ENCODE data around the gene NIF3L1. TPM values are rescaled to one million over a fixed set of nuclear protein-coding genes. Genes with fewer than 3 reads are reported as not detected.

NIF3L1 gene
- 25.1 TPM for polyA plus RNA-seq (2013, experiment 1 of 2; ENCODE audit: insufficient read length)
- polyA plus RNA-seq (2013, experiment 2 of 2; ENCODE audit: insufficient read length): 25.1 TPM

DNA sequence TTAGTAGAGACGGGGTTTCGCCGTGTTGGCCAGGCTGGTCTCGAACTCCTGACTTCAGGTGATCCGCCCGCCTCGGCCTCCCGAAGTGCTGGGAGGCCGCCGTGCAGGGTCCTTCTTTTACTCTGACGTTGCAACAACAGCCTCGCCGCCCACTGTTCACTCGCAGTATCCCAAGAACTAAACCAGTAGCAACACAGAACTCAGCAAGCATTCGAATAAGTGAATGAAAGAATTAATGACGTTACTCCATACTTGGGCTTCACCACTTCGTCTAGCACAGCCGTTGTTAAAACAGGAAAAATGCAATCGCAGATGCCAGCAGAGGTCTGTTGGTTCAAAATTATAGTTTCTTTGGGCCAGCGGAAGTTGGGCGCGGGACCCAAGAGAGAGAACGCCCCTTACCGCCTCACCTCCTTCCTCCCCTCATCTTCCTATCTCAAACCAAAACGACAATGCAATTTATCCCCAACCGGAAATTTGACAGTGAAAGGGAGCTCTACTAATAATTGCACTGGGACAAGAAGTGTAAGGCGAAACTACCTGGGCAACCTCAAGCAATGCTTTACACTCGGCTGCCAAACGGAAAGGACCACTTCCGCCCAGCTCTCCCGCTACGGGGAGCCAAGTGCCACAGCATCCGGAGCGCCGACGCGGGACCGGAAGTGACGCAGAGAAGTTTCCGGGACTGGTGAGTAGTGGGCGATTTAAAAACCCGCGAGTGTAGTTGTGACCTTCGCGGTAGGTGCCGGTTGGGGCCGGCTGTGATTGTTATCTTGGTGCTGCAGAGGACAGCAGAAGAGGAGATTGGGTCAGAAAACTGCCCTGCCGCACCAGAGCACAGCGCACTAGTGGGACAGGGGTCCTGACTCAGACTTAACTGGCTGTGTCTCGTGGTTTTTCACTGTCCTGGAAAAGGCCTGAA is at the start of gene NIF3L1, which contains the start of gene PPIL3:
Gene NIF3L1 (plus strand): TSS at position 668 of the 922 bp plus-strand sequence. CDS start 2,573 bp downstream, outside the sequence.
Gene PPIL3 (minus strand): TSS at position 374 of the 922 bp plus-strand sequence. CDS start 1,462 bp downstream, outside the sequence.
- DNase-seq: peak; percentile 99

DNA sequence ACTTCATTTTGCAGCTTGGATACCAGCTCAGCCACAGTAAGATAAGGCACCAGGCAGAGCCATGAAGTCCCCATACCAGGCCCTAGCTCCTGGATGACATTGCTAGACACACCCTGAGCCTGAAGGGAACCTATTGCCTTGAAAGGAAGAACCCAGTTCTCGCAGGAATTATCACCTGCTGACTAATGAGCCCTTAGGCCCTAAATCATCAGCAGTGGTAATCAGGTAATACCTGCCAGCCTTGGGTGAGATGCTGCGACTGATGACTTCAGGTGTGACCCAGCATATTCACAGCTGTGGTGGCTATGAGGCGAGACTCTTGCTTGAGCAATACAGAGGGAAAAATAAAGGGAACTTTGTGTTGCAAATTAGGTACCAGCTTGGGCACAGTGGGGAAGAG is 49.7 kb upstream of the NIF3L1 start:
- no peak for DNase-seq

GRCh38 chr2:200843993-200844948 is 44.9 kb upstream of the NIF3L1 start:
- no peak for DNase-seq

GRCh38 chr2:200845194-200845593 is 44.0 kb upstream of the NIF3L1 start:
- DNase-seq: no peak

- DNase-seq: no peak
Measured at GRCh38 chr2:200845669-200846325, 43.4 kb upstream of the NIF3L1 start.

DNA sequence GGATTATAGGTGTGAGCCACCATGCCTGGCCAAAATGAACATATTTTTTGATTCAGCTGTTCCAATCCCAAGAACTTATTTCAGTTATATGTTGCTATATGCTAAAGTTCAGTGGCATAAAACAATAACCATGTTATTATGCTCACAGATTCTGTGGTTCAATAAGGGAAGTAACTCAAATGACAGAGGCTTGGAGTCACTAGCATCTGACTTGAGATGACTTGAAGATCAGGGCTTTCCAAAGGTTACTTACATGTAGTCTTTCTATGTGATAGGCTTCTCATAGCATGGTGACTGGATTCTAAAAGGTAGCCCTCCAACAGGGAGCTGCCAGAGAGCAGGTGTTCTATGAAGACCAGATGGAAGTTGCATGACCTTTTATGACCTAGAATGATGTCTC is 41.9 kb upstream of the NIF3L1 start:
- DNase-seq: no peak

DNA sequence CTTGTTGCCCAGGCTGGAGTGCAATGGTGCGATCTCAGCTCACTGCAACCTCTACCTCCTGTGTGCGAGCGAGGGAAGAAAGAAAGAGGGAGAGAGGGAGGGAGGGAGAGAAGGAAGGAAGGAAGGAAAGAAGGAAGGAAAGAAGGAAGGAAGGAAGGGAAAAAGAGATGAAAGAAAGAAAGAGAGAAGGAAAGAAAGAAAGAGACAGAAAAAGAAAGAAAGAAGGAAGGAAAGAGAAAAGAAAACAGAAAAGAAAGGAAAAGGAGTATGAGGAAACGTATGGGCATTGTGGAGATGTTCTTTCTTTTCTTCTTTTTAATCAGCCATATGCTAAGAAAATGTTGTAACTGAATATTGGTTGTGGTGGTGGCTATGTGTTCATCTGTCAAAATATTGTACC is 41.2 kb upstream of the NIF3L1 start:
- no peak for DNase-seq

- DNase-seq: no peak
Measured at GRCh38 chr2:200850512-200851256, 38.5 kb upstream of the NIF3L1 start.

DNA sequence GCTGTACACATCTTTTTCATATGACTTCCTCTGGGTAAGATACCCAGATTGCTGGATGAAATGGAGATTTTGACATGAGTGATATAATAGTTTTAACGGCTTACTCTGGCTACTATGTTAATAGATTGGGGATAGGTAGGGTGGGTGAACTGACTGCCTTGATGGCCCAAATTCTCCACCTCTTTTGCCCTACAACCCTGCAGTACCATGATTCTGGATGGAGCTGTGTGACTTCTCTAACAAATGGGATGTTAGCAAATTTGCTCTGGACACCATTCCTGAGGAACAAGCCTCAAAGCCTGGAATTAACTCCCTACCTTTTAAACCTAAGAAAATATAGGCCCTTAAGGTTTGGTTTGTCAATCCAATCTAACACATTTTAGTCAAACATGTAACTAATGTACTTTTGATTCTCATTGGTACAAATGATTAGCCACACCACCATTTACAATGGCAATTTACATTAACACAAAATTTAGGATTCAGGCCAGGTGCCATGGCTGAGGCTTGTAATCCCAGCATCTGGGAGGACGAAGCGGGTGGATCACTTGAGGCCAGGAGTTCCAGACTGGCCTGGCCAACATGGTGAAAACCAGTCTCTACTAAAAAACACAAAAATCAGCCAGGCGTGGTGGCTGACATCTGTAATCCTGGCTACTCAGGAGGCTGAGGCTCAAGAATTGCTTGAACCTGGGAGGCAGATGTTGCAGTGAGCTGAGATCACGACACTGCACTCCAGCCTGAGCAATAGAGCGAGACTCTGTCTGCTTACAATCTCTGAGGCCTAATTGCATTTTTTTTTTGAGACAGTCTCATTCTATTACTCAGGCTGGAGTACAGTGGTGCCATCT is 37.5 kb upstream of the NIF3L1 start:
- no peak for DNase-seq

GRCh38 chr2:200852605-200853004 is 36.6 kb upstream of the NIF3L1 start:
- no peak for DNase-seq

GRCh38 chr2:200856806-200857205 is 32.4 kb upstream of the NIF3L1 start:
- no peak for DNase-seq

- no peak for DNase-seq
Measured at GRCh38 chr2:200860092-200860795, 28.9 kb upstream of the NIF3L1 start.

DNA sequence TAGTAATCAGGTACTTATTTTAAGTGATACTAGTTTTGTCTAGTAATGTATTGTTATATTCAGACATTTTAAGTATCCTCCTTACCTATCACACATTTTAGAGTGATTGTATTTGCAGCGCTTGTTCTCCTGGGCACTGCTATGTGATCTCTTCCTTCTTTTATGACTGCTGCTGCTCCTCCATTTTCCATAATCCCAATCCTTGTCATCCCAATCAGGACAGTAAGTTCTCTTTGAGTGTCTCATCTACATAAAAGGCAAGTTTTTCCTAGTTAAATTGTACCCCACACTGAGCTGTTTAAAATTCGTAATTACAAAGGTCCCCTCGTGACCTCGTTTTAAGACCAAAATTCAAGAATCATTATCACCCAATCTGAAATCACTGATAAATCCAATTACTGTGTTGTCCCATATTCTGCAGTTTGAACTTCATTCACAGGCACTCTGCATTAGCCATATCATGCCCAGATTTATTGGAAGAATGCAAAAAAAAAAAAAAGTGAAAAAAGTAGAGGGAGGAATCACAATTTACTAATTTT is 27.5 kb upstream of the NIF3L1 start:
- DNase-seq: no peak

DNA sequence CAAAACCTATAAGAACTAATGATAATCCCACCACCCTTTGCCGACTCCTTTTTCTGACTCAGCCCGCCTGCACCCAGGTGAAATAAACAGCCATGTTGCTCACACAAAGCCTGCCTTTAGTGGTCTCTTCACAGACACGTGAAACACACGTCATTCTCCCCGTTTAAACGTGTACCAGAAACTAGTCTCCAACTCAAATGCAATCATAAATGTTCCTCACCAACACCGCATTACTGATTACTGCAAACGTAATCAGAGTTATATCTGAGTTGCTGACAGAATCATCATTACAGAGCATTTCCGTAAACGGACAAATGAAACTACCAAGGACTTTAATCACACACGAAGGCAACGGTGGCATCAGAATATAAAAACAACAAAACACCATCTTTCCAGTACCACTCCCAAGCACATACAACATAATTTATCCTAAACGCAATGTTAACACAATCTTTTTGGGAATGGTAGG is 26.6 kb upstream of the NIF3L1 start:
- DNase-seq: peak; percentile 59

GRCh38 chr2:200863782-200864175 is 25.4 kb upstream of the NIF3L1 start:
- no peak for DNase-seq

GRCh38 chr2:200864176-200865034 is 24.8 kb upstream of the NIF3L1 start, which contains the start of gene CLK1:
TSS of gene CLK1 (minus strand) at chr2:200864658. CDS start at chr2:200861862, 2,796 bp downstream.
- peak; percentile 93 for DNase-seq

DNA sequence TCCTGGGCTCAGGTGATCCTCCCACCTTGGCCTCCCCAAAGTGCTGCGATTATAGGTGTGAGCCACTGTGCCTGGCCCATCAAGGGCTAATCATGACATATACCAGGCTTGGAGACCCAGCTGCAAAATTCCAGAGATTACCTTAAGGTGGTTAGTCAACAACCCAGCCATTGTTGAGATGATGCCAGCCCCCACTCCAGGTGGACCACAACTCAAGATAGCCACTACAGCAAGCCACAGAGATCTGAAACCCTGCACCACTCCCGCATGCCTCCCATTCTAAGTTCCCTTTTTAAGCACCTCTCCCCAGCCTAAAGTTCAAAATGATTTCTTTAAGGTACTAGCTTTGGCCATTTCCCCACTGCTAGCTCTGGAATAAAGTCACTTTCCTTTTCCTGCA is 20.2 kb upstream of the NIF3L1 start:
- DNase-seq: no peak

DNA sequence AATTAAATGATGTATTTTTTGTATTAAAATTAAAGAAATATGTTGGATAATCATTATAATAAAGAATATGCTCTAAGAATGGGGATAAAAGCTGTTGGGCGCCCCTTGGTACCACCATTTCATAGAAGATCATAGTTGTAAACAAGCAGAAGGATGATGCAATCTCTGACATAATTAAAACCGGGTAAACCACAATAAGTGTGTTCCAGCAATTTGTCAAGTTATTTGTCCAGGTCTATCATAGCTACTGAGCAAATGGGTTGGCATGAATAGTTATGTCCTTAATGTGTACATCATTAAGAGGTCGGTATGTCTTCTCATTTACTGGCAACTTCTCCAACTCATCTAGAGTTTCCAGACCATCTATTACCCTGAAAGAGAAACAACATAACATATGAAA is 18.0 kb upstream of the NIF3L1 start:
- peak; percentile 27 for DNase-seq

Data from fibroblast of skin of abdomen (primary cell).